IMR-90 (cell line): ENCODE data around the gene LPCAT4.
"Not testable (repeated sequence)": the region's sequence is repeated elsewhere in the genome, so short reads cannot be mapped to it uniquely, and the experiment has no call there.

Experiments used
- BHLHE40 ChIP-seq: fragments of 150-350 bp; IDR thresholded peaks from 2 replicates; pipeline ENCODE4 v1.6.1; 2016; ENCODE audit warnings: mild to moderate bottlenecking, low read depth, low read length
- CEBPB ChIP-seq: IDR thresholded peaks from 2 replicates; pipeline ENCODE4 v1.6.1; 2012; ENCODE audit warnings: low read depth, low read length, improper control_type of control experiment
- CHD1 ChIP-seq: IDR thresholded peaks from 2 replicates; pipeline ENCODE4 v1.6.1; 2012; ENCODE audit warnings: low read depth, low read length, improper control_type of control experiment
- MAFK ChIP-seq: IDR thresholded peaks from 2 replicates; pipeline ENCODE4 v1.6.1; 2012; ENCODE audit warnings: low read depth, low read length, improper control_type of control experiment
- MXI1 ChIP-seq: IDR thresholded peaks from 2 replicates; pipeline ENCODE4 v1.6.1; 2012; ENCODE audit warnings: low read depth, mild to moderate bottlenecking, low read length, moderate library complexity, borderline replicate concordance
- NFE2L2 ChIP-seq: fragments of 150-350 bp; IDR thresholded peaks from 2 replicates; pipeline ENCODE4 v1.6.1; 2016; ENCODE audit warnings: low read depth, mild to moderate bottlenecking, low read length
- POLR2A ChIP-seq: IDR thresholded peaks from 2 replicates; pipeline ENCODE4 v1.6.1; 2012; ENCODE audit warnings: mild to moderate bottlenecking, low read depth, low read length
- RAD21 ChIP-seq: IDR thresholded peaks from 2 replicates; pipeline ENCODE4 v1.6.1; 2012; ENCODE audit warnings: low read length, improper control_type of control experiment
- RCOR1 ChIP-seq: IDR thresholded peaks from 2 replicates; pipeline ENCODE4 v1.6.1; 2012; ENCODE audit warnings: mild to moderate bottlenecking, low read length, improper control_type of control experiment; ENCODE audit not compliant: insufficient replicate concordance
- RFX5 ChIP-seq: IDR thresholded peaks from 2 replicates; pipeline ENCODE4 v1.8.0; 2012; ENCODE audit warnings: low read depth, mild to moderate bottlenecking, low read length, moderate library complexity
- SMC3 ChIP-seq: fragments of 150-350 bp; IDR thresholded peaks from 2 replicates; pipeline ENCODE4 v1.6.1; 2016; ENCODE audit warnings: low read depth, mild to moderate bottlenecking, antibody characterized with exemption, low read length, moderate library complexity
- TF ChIP-seq, protein P1 (sequence below): conservative IDR thresholded peaks from 2 replicates; pipeline ENCODE4 v1.5.1; 2012; ENCODE audit warnings: mild to moderate bottlenecking, low read depth, low read length, improper control_type of control experiment
- TF ChIP-seq, protein P2 (sequence below): fragments of 150-350 bp; IDR thresholded peaks from 2 replicates; pipeline ENCODE4 v1.6.1; 2017; ENCODE audit warnings: mild to moderate bottlenecking, antibody characterized with exemption, low read length, low read depth
- TF ChIP-seq, protein P3 (sequence below): fragments of 150-350 bp; IDR thresholded peaks from 2 replicates; pipeline ENCODE4 v1.6.1; 2016; ENCODE audit warnings: low read depth, mild to moderate bottlenecking, low read length, moderate library complexity, borderline replicate concordance

DNA sequence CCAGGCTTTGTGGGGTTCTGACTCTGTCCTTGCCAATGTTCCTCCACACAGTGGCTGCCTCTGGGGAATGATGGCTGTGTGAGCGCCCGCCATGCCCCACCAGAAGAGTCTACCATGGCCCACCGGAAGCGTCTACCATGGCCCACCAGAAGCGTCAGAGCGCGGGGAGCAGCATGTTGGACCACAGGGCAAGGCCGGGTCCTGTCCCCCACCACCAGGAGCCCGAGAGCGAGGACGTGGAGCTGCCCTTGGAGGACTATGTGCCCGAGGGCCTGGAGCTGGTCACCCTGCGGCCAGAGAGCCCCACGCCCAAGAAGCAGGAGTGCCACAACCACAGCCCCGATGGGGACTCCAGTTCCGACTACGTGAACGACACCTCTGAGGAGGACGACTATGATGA, 42.5 kb upstream of the LPCAT4 start:
- TF ChIP-seq, protein P1, sequence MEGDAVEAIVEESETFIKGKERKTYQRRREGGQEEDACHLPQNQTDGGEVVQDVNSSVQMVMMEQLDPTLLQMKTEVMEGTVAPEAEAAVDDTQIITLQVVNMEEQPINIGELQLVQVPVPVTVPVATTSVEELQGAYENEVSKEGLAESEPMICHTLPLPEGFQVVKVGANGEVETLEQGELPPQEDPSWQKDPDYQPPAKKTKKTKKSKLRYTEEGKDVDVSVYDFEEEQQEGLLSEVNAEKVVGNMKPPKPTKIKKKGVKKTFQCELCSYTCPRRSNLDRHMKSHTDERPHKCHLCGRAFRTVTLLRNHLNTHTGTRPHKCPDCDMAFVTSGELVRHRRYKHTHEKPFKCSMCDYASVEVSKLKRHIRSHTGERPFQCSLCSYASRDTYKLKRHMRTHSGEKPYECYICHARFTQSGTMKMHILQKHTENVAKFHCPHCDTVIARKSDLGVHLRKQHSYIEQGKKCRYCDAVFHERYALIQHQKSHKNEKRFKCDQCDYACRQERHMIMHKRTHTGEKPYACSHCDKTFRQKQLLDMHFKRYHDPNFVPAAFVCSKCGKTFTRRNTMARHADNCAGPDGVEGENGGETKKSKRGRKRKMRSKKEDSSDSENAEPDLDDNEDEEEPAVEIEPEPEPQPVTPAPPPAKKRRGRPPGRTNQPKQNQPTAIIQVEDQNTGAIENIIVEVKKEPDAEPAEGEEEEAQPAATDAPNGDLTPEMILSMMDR = not testable (repeated sequence)
- not testable (repeated sequence) for TF ChIP-seq POLR2A, RAD21, BHLHE40, CEBPB, RFX5, MXI1, SMC3, RCOR1, CHD1, MAFK, NFE2L2
- TF ChIP-seq, protein P2, sequence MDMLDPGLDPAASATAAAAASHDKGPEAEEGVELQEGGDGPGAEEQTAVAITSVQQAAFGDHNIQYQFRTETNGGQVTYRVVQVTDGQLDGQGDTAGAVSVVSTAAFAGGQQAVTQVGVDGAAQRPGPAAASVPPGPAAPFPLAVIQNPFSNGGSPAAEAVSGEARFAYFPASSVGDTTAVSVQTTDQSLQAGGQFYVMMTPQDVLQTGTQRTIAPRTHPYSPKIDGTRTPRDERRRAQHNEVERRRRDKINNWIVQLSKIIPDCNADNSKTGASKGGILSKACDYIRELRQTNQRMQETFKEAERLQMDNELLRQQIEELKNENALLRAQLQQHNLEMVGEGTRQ = not testable (repeated sequence)
- TF ChIP-seq, protein P3, sequence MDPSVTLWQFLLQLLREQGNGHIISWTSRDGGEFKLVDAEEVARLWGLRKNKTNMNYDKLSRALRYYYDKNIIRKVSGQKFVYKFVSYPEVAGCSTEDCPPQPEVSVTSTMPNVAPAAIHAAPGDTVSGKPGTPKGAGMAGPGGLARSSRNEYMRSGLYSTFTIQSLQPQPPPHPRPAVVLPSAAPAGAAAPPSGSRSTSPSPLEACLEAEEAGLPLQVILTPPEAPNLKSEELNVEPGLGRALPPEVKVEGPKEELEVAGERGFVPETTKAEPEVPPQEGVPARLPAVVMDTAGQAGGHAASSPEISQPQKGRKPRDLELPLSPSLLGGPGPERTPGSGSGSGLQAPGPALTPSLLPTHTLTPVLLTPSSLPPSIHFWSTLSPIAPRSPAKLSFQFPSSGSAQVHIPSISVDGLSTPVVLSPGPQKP = not testable (repeated sequence)
